Kasumi-1 (cell line): Measurements from ENCODE around the gene OR5C1.
"Not testable (repeated sequence)": the region's sequence is repeated elsewhere in the genome, so short reads cannot be mapped to it uniquely, and the experiment has no call there.

Experiments used
- DNase-seq, 2 experiments: peaks; one replicate each; lab custom pipeline; 2025; lab: John Stamatoyannopoulos, UW

The OR5C1 gene

GRCh38 chr9:122788831-122789230, at the start of gene OR5C1:
Gene OR5C1, plus strand, starts transcription at chr9:122788933. Its CDS starts 0 bp downstream, at chr9:122788933.
- DNase-seq: no peak

- no peak for DNase-seq
These were observed 46.7 kb upstream of the OR5C1 start, which contains the start of gene OR1L6 for GRCh38 chr9:122742003-122742402. Gene OR1L6, plus strand, starts transcription at chr9:122742303. Its CDS starts 7,545 bp downstream, at chr9:122749848.

DNA sequence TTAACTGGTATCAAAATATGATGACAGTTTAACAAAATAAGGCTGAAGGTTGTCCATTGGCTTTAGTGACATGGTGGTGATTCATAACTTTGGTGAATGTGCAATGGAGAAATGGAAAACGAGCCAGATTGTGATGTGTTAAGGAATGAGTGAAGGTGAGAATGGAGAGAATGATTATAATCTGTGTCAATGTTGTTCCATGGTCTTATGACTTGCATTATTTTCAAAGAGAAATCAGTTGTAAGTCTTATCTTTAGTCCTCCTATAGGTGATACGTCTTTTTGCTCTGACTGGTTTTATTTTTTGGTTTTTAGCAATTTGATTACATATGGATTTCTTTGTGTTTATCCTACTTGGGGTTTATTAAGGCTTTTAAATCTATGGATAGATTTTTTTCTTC, 33.9 kb upstream of the OR5C1 start:
- DNase-seq: no peak

DNA sequence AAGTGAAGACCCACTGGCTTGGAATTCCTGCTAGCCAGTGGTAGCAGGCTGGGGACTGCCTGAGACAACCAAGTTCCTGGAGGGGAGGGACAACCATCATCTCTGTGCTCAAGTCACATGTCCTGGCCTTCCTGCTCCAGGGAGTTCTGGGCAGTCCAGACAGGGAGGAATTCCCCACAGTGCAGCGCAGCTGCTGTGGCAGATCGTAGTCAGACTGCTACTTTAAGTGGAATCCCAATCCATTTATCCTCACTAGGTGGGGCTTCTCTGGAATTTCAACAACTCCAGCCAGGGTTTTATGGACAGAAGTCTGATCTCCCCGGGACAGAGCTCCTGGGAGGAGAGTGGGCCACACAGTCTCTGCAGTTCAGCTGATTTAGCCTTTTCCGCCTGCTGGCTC, 20.9 kb upstream of the OR5C1 start:
- no peak for DNase-seq

GRCh38 chr9:122777052-122777451, 11.7 kb upstream of the OR5C1 start:
- no peak for DNase-seq

- DNase-seq: no peak
These were observed 10.7 kb upstream of the OR5C1 start for GRCh38 chr9:122777935-122778627.

DNA sequence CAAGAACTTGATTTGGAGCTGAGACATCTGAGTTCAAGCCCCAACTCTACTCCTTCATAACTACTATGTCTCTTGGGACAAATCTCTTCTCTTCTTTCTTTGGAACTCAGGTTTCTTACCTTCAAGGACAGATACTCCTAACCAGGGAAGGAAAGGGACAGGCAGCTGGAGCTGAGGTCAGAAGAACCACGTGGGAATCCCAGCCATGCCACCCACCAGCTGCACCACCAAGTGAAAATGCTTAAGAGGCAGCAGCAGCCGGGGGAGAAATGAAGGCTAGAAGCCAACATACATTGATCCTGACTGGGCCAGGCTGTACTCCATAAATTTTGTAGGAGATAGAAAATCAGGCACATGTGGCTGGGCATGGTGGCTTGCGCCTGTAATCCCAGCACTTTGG, 9.6 kb upstream of the OR5C1 start:
- no peak for DNase-seq

- DNase-seq: no peak
These were observed 8.7 kb upstream of the OR5C1 start for GRCh38 chr9:122780026-122780425.

DNA sequence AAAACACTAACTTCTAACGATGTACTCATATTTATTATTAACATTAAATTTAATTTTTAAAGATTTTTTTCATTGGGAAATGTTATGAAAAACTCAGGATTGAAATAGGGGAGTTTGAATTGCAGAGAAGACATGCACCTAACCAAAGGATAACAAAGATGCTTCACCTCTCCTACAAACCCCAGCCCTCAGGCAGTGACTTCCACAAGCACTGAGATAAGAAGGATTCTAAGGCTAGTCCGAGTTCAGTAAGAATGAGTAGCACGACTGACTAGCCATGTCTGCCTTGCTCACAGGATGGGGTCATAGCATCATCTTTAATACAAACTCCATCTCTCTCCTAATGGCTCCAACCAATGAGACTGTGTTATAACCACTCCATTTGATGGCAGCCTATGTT, 7.1 kb upstream of the OR5C1 start:
- no peak for DNase-seq

DNA sequence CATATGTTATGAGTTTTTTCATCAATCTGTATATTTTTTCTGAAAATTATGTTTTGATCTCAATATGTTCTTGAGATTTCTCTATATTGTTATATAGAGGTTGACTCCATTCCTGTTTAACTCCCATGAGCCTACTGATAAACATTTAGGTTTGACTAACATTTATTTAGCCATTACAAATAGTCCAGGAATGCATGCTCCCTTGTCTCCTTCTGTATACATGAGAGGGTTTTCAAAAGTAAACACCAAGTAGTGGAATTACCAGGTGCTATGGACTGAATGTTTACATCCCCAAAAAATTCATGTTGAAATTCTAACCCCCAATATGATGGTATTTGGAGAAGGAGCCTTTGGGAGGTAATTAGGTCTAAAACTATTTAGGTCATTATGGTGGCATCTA, 3.5 kb upstream of the OR5C1 start:
- DNase-seq: no peak

DNA sequence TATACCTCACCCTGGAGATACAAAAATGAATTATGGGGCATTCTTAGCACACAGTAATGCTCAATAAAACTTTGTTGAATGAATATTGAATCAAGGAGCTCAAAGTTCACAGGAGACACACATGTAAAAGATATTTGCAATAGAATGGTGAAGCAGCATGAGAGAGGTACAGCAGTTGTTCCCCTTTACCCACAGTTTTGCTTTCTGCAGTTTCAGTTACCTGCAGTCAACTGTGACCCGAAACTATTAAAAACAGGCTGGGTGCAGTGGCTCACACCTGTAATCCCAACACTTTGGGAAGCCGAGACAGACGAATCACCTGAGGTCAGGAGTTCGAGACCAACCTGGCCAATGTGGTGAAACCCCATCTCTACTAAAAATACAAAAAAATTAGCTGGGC, 2.4 kb upstream of the OR5C1 start:
- no peak for DNase-seq

- DNase-seq: no peak
These were observed 718 bp downstream of the OR5C1 start for GRCh38 chr9:122789256-122790046.

- DNase-seq: no peak
These were observed 3.3 kb downstream of the OR5C1 start for GRCh38 chr9:122791872-122792669.

GRCh38 chr9:122797316-122798063, 8.8 kb downstream of the OR5C1 start:
- DNase-seq: no peak

DNA sequence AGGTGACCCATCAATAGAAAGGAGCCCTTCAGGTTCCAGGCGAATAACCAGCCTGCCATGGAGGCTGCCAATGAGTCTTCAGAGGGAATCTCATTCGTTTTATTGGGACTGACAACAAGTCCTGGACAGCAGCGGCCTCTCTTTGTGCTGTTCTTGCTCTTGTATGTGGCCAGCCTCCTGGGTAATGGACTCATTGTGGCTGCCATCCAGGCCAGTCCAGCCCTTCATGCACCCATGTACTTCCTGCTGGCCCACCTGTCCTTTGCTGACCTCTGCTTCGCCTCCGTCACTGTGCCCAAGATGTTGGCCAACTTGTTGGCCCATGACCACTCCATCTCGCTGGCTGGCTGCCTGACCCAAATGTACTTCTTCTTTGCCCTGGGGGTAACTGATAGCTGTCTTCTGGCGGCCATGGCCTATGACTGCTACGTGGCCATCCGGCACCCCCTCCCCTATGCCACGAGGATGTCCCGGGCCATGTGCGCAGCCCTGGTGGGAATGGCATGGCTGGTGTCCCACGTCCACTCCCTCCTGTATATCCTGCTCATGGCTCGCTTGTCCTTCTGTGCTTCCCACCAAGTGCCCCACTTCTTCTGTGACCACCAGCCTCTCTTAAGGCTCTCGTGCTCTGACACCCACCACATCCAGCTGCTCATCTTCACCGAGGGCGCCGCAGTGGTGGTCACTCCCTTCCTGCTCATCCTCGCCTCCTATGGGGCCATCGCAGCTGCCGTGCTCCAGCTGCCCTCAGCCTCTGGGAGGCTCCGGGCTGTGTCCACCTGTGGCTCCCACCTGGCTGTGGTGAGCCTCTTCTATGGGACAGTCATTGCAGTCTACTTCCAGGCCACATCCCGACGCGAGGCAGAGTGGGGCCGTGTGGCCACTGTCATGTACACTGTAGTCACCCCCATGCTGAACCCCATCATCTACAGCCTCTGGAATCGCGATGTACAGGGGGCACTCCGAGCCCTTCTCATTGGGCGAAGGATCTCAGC, 11.6 kb downstream of the OR5C1 start, which contains the start of gene OR1K1:
TSS of gene OR1K1 (plus strand) at position 58 of the 995 bp plus-strand sequence. CDS start at position 58, 0 bp downstream.
- no peak for DNase-seq

DNA sequence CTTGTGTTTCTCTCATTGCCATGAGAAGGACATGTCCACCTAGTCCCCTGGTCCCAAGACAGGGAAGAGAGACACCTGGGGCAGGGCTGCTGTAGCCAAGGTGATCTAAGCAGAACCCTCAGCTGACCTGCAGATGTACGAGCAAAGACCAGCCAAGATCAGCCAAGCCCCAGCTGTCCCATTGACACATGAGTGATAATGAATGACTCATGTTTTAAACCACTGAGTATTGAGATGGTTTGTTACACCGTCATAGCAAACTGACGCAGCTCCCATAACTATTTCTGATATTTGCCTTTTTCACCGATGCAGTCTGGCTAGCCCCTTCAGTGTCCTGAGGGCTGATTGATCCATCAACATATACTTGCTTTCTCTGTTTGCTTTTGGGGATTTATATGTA, 17.9 kb downstream of the OR5C1 start:
- DNase-seq: no peak

DNA sequence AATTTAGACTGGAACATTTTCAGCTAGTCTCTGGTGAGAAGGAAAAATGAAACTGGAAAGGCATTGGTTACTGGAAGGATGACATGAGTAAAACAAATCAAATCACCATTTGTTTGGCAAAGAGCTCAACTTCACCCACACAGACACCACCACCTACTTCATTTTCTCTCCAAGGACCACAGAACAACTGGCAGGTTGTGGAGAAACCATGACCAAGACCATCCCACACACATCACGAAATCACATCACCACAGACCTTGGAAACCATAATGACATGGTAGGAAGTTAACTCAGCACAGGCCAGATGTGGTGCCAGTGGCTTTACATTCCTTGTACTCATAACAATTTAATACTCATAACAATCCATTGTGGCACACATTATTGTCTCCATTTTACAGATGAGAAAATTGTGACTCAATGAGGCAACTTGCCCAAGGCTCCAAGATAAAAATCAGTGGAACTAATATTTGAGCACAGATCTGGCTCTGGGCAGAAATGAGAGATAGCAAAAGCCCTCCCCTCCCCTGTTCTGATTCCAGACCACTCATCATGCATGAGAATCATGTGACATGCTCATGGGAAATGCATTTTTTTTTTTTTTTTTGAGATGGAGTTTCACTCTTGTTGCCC, 18.7 kb downstream of the OR5C1 start:
- DNase-seq: no peak

- DNase-seq: no peak
These were observed 19.4 kb downstream of the OR5C1 start for GRCh38 chr9:122808141-122808540.

GRCh38 chr9:122809261-122809660, 20.5 kb downstream of the OR5C1 start:
- DNase-seq: not testable (repeated sequence)
